Tibial artery (tissue), 4 donors: ENCODE data around the gene FIGLA.

Experiments
- DNase-seq, 2 donors: peaks; one replicate each; pipeline ENCODE4 v3.0.0-alpha.2; 2019
- H3K27ac ChIP-seq, 2 donors: fragments of 200-600 bp; sonication (generic) in 1 of 2; 1 replicate in 1 of 2; 2 replicates in 1 of 2; pipeline ENCODE4 v1.5.1; 2018 to 2019; ENCODE audit warnings: mild to moderate bottlenecking in 1 of 2
- H3K27me3 ChIP-seq, 2 donors: fragments of 200-600 bp; sonication (generic) in 1 of 2; one replicate each; pipeline versions ENCODE4 v1.5.1 to v1.6.0; 2016 to 2019
- H3K36me3 ChIP-seq, 3 donors: fragments of 200-600 bp; sonication (generic) in 2 of 3; one replicate each; pipeline ENCODE4 v1.5.1; 2016 to 2019; ENCODE audit warnings: mild to moderate bottlenecking in 2 of 3
- H3K4me1 ChIP-seq, 4 donors: fragments of 200-600 bp; sonication (generic) in 2 of 4; 1 replicate in 3 of 4; 2 replicates in 1 of 4; pipeline ENCODE4 v1.5.1; 2016 to 2019
- H3K4me3 ChIP-seq, 2 donors: fragments of 200-600 bp; sonication (generic) in 1 of 2; 1 replicate in 1 of 2; 2 replicates in 1 of 2; pipeline ENCODE4 v1.5.1; 2018 to 2019; ENCODE audit warnings: mild to moderate bottlenecking in 2 of 2
- H3K9me3 ChIP-seq, 3 donors: fragments of 200-600 bp; sonication (generic) in 1 of 3; one replicate each; pipeline ENCODE4 v1.5.1; 2016 to 2019
- intact Hi-C: fragments of 100-400 bp; cut with DNase I; formaldehyde crosslinking; loops from one replicate; pipeline ENCODE4 v1.15.0; 2023; ENCODE audit warnings: low total_unique reads
- TF ChIP-seq, protein P1 (sequence below), 2 experiments: fragments of 200-600 bp in 1 of 2; fragments of 450-650 bp in 1 of 2; IDR thresholded peaks; one replicate each; pipeline ENCODE4 v1.5.1; 2017 to 2019; ENCODE audit warnings: antibody characterized with exemption in 2 of 2, mild to moderate bottlenecking in 1 of 2, moderate library complexity in 1 of 2

Gene FIGLA

DNA sequence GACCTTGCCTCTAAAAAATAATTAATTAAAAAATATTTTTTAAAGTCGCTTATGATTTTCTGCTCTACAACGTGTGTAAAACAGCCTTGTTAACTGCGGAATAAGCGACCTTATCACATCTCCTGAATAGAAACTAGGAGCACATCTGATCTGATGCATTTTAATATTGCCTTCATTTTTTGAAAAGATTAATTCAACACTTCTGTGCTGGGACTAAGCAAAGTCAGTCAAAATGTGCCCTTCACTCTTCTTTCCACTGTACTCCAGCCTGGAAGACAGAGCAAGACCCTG, 17.3 kb upstream of the FIGLA start:
- H3K9me3 ChIP-seq, result peaks cover 0 to 4% (median 0%) of the 10 kb centered on the region in 3 donors
- TF ChIP-seq, protein P1, sequence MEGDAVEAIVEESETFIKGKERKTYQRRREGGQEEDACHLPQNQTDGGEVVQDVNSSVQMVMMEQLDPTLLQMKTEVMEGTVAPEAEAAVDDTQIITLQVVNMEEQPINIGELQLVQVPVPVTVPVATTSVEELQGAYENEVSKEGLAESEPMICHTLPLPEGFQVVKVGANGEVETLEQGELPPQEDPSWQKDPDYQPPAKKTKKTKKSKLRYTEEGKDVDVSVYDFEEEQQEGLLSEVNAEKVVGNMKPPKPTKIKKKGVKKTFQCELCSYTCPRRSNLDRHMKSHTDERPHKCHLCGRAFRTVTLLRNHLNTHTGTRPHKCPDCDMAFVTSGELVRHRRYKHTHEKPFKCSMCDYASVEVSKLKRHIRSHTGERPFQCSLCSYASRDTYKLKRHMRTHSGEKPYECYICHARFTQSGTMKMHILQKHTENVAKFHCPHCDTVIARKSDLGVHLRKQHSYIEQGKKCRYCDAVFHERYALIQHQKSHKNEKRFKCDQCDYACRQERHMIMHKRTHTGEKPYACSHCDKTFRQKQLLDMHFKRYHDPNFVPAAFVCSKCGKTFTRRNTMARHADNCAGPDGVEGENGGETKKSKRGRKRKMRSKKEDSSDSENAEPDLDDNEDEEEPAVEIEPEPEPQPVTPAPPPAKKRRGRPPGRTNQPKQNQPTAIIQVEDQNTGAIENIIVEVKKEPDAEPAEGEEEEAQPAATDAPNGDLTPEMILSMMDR (IDR thresholded peaks at IDR 0.05), result no peak

DNA sequence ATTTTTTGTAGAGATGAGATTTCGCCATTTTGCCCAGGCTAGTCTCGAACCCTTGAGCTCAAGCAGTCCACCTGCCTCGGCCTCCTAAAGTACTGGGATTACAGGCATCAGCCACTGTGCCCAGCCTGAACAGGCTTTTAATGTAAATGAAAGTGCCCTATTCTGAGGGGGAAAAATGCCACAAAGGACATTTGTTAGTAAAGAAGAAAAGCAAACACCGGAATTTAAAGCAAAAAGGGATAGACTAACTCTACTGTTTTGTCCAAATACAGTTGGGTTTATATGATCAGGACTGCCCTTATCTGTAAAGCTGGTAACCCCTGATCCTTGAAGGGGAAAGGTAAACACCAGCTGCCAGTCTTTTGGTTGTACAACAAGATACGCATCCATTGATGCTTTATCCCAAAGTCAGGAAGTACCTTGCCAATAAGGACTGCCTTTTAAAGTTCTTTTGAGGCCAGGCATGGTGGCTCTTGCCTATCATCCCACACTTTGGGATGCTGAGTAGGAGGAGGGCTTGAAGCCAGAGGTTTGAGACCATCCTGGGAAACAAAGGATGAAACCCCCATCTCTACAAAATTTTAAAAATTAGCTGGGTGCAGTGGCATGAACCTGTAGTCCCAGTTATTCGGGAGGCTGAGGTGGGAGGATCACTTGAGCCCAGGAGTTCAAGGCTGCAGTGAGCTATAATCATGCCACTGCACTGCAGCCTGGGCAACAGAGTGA, 16.8 kb upstream of the FIGLA start:
- Histone ChIP-seq H3K36me3 (no peaks in the 10 kb centered on the region), H3K4me3 (no peak overlapping the region), H3K9me3 (peaks cover 0 to 4% (median 0%) of the 10 kb centered on the region in 3 donors), H3K27me3 (no peaks in the 10 kb centered on the region), H3K4me1 (no peaks in the 10 kb centered on the region), H3K27ac (no peak overlapping the region)
- DNase-seq, result no peak
- intact Hi-C loops, result no loop called here
- TF ChIP-seq, protein P1 (IDR thresholded peaks at IDR 0.05), result no peak

More for the DNA sequence above, 17.3 kb upstream of the FIGLA start:
- no peaks in the 10 kb centered on the region for H3K4me1 ChIP-seq
- H3K27me3 ChIP-seq, result no peaks in the 10 kb centered on the region
- intact Hi-C loops, result no loop called here
- no peak for DNase-seq
- H3K36me3 ChIP-seq, result no peaks in the 10 kb centered on the region
- H3K4me3 ChIP-seq, result no peak overlapping the region
- no peak overlapping the region for H3K27ac ChIP-seq

DNA sequence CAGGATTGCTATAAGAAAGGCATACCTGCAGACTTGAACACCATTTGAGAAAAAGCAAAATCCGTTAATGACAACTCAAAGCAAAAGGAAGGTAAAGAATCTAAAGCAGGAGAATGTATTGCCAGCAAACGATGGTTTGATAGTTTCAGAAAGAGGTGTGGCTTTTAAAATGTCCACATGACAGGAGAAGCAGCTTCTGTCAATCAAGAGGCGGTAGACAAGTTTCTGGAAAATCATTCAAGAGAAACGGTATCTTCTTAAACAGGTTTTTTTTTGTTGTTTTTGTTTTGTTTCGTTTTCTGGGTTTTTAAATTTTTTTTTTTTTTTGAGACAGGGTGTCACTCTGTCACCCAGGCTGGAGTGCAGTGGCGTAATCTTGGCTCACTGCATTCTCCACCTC, 16.2 kb upstream of the FIGLA start:
- Histone ChIP-seq H3K9me3 (peaks cover 0 to 4% (median 0%) of the 10 kb centered on the region in 3 donors), H3K27ac (no peak overlapping the region), H3K36me3 (no peaks in the 10 kb centered on the region), H3K27me3 (no peaks in the 10 kb centered on the region), H3K4me1 (no peaks in the 10 kb centered on the region), H3K4me3 (no peak overlapping the region)
- intact Hi-C loops, result no loop called here
- no peak for DNase-seq
- TF ChIP-seq, protein P1 (IDR thresholded peaks at IDR 0.05), result no peak

DNA sequence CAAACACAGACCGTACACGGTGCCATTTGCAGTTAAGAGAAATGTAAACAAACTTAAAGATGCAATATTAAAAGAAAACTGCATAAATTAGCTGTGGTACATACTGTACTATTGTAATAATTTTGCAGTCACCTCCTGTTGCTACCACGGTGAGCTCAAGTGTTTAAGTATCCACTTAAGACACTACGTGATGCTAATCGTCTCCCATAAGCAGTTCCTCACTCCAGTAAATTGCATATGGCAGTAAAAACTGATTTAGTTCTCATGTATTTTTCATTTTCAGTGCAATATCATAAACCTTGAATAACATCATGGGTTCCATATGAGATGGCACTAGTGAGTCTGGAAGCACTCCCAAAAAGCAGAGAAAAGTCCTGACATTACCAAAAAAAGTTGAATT, 15.6 kb upstream of the FIGLA start:
- no peaks in the 10 kb centered on the region for H3K4me1 ChIP-seq
- H3K36me3 ChIP-seq, result no peaks in the 10 kb centered on the region
- no peaks in the 10 kb centered on the region for H3K27me3 ChIP-seq
- peaks cover 0 to 4% (median 0%) of the 10 kb centered on the region in 3 donors for H3K9me3 ChIP-seq
- TF ChIP-seq, protein P1 (IDR thresholded peaks at IDR 0.05), result no peak
- intact Hi-C loops, result no loop called here
- H3K4me3 ChIP-seq, result no peak overlapping the region
- DNase-seq, result no peak
- H3K27ac ChIP-seq, result no peak overlapping the region

DNA sequence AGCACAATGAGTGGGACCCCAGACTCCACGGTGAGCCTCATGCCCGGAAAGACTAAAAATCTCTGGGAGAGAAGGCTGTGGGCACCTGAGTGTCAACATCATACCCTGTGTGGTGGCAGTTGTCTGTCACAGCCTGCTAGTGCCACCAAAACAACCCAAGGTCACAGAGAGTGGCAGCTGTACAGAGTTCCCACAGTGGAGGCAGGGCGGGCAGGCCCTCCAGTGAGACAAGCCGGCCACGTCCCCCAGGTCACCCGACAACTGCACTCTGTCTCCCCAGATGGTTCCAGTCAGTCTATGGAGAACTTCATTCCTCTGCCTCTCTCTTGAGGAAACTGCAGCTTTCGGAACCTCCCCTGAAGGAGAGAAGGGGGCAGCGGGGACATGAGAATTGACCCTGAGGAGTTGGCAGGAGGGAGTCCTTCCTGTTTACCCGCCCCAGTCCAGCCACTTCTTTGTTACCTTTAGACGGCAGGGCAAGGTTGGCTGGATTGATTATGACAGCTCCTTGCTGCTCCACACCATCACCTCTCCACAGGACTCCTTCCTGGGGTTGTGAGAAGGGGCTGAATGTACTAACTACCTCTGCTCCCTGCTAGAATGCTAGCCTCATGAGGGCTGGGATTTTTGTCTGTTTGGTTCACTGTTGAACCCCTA, 11.3 kb upstream of the FIGLA start:
- H3K9me3 ChIP-seq, result peaks cover 0 to 10% (median 4%) of the 10 kb centered on the region in 3 donors
- intact Hi-C loops, result no loop called here
- H3K27me3 ChIP-seq, result peaks cover 0 to 7% of the 10 kb centered on the region in 2 donors
- no peak overlapping the region for H3K4me3 ChIP-seq
- TF ChIP-seq, protein P1 (IDR thresholded peaks at IDR 0.05), result no peak
- no peaks in the 10 kb centered on the region for H3K4me1 ChIP-seq
- no peak overlapping the region for H3K27ac ChIP-seq
- DNase-seq, result no peak
- H3K36me3 ChIP-seq, result no peaks in the 10 kb centered on the region
